Measurements from ENCODE around the gene TAF11L3.

GRCh38 chr5:17481378-17481777 is 36.8 kb upstream of the TAF11L3 start:
- TF ChIP-seq CTCF (IDR thresholded peaks at IDR 0.05), result no peak
- no peak for TF ChIP-seq POLR2A (IDR thresholded peaks at IDR 0.05)
